ENCODE data around the gene DPH1.
"Not testable (repeated sequence)": the region's sequence is repeated elsewhere in the genome, so short reads cannot be mapped to it uniquely, and the experiment has no call there.

Gene DPH1

GRCh38 chr17:2029911-2030778 is at the start of gene DPH1:
Gene DPH1, plus strand, starts transcription at chr17:2030153. Its CDS starts 17 bp downstream, at chr17:2030170.
- no peak for FAIRE-seq

DNA sequence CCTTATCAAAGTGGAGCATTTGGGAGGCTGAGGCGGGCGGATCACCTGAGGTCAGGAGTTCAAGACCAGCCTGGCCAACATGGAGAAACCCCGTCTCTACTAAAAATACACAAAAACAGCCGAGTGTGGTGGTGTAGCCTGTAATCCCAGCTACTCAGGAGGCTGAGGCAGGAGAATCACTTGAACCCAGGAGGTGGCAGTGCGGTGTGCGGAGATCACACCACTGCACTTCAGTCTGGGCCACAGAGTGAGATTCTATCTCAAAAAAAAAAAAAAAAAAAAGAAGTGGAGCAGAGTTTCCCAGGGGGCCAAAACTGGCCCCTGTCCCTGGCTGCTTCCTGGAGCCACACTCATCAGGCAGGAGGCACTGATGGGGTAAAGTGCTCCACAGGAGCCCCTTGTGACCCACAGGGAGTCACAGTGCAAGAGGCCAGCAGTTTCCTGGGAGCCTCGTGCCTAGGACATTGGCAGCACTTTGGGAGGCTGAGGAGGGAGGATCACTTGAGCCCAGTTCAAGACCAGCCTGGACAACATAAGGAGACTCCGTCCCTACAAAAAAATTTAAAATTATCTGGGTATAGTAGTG is 49.2 kb upstream of the DPH1 start:
- no peak for FAIRE-seq

DNA sequence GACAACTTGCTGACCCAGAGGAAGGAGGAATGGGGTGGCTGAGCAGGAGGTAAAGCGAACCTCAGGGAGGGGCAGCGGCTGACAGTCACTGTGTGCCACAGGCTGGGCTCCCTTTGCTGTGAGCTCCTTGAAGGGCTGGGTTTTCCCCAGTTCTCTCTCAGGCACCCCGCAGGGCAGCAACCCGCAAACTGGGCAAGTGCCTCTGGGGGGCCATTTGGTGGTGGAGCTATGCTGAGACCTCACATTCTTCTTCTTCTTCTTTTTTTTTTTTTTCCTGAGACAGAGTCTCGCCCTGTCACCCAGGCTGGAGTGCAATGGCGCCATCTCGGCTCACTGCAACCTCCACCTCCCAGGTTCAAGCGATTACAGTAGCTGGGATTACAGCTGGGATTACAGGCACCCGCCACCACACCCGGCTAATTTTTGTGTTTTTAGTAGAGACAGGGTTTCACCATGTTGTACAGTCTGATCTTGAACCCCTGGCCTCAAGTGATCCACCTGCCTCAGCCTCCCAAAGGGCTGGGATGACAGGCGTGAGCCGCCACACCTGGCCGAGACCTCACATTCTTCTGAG is 47.1 kb upstream of the DPH1 start:
- not testable (repeated sequence) for FAIRE-seq

GRCh38 chr17:1985093-1985492 is 44.9 kb upstream of the DPH1 start:
- no peak for FAIRE-seq

GRCh38 chr17:1985686-1986085 is 44.3 kb upstream of the DPH1 start:
- FAIRE-seq: no peak

DNA sequence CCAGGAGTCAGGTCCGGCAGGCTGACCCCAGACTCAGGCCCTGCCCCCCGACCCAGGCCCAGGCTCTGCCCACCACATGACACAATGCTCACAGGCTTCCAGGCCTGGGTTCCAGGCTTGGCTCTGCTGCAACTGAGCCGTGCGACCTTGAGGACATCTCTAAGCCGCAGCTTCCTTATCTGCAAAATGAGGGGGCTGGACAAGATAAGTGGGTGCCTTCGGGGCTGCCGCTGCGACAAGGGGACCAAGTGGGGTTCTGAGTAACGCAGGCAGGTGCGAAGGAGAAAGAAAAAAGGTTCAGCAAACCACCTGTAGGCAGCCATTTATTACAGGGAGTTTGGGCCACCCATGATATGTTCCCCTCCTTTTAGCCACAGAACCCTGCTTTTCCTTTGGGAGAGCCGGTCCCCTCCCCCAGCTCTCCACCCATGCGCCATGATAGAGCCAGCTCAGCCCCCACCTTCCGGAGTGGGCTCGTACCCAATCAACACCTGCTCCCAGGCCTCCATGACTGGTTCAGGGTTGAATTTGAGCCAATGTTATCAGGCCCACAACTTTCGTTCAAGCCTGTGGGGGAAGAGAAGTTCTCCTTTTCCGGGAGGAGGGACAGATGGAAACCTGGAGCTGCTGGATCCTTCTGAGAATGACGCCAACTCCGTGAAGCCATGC is 43.0 kb upstream of the DPH1 start:
- no peak for FAIRE-seq

DNA sequence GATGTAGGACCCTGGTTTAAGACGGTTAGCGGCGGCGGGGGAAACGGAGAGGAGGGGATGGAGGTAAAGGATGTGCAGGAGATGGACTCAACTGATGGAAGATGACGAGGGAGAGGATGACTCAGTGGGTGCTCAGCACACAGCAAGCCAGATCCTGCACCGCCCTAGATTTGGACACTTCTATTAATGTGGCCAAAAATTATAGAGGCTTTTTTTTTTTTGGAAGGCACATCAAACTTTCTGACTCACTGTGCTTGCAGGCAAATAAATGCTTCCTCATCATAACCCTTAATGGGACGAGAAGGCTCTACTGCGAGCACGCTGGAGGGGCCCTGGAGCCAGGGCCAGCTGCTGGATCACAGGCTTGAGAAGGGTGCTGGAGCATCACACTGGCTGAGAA is 40.8 kb upstream of the DPH1 start:
- FAIRE-seq: no peak

DNA sequence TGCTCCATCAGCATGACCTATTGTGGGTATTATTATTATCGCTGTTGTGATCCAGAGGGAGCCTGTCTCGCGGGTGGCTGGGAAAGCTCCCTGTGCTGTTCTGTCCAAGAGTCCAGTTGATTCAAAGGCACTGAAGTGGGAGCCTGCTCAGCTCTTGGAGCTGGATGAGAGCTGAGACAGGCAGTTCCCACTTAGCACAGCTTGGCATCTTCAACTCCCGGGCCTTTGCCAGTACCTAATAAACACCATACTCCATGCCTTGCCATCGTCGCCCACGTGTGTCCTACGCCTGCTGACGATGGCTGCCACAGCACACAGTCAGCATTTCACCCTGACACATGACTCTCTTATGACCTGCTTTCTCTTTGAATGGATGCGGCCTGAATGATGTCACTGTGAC is 37.4 kb upstream of the DPH1 start:
- FAIRE-seq: no peak

- no peak for FAIRE-seq
These were observed 35.2 kb upstream of the DPH1 start for GRCh38 chr17:1994707-1995106.

GRCh38 chr17:1995321-1995892 is 34.5 kb upstream of the DPH1 start:
- FAIRE-seq: no peak

- no peak for FAIRE-seq
These were observed 33.8 kb upstream of the DPH1 start for GRCh38 chr17:1995907-1996799.

DNA sequence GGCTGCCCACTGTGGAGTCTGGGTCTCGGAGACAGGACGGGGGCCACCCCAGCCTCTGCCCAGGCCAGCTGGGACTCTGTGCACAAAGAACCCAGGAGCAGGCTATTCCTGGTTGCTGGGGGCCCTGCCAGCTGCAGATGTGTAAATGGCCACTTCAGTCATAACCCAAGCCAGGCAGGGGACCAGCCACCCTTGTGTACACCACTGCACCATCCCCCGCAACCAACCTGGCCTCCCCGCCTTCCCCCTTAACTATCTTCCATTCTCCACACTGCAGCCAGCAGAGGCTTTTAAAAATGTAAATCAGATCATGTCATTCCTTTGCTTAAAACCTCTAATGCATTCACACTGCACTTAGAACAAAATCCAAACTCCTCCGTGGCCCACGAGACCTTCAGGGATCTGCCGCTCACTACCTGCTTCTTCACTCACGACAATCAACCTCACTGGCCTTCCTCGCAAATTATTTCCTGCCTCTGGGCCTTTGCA is 33.1 kb upstream of the DPH1 start:
- FAIRE-seq: no peak

DNA sequence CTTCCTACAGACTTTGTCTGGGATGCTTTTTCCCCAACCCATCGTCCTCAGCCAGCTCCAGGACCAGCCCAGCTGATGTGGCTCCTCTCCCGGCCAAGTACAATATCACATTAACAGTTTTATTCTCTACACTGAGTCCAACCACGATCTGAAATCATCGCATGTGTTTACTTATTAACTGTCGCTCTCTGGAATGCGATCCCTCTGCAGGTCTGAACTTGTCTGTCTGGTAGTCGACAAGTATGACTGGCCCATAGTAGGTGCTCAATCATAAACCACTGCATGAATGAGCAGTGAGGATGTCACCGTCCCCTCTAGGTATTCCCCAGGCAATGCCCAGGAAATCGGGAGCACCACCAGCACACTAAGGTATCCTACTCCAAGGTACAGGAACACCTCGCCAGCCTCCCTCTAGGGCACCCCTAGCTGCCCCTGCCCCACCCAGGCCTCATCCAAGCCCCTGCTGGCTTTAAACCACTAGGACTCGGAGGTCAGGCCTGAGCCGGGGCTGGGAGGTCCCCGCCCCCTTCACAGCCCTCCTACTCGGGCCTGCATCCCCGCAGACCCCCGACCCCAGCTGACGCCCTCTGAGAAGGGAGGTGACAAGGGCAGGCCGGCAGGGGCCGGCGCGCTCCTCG is 32.5 kb upstream of the DPH1 start:
- FAIRE-seq: no peak

GRCh38 chr17:1997927-1998742 is 31.8 kb upstream of the DPH1 start:
- no peak for FAIRE-seq

- FAIRE-seq: no peak
These were observed 30.2 kb upstream of the DPH1 start for GRCh38 chr17:1999557-2000251.

GRCh38 chr17:2002767-2003329 is 27.1 kb upstream of the DPH1 start:
- FAIRE-seq: no peak

DNA sequence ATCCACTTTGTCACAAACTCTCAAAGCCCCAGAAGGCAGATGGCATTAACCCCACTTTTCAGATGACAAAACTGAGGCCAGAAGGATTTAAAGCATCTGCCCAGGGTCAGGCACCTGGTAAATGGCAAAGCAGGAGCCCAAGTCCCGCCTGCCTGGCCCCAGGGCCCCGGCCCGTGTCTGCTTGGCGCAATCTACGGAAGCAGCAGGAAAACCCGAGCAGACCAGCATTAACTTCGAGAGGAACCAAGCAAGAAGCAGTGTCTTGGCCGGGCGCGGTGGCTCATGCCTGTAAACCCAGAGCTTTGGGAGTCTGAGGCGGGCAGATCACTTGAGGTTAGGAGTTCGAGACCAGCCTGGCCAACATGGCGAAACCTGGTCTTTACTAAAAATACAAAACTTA is 26.4 kb upstream of the DPH1 start:
- no peak for FAIRE-seq

- no peak for FAIRE-seq
These were observed 25.5 kb upstream of the DPH1 start for GRCh38 chr17:2004435-2004952.

All from endometrium (tissue), 2 donors.